Nephron progenitor cell (in vitro differentiated cells): ENCODE data around the gene PRSS58.

Source experiments
- DNase-seq: peaks from one replicate; pipeline ENCODE4 v3.0.0; 2021
- H3K27ac Mint-ChIP-seq: 2 replicates; pipeline ENCODE4 v1.8.0; 2021; ENCODE audit warnings: mild to moderate bottlenecking, moderate library complexity, mixed read lengths
- H3K27me3 Mint-ChIP-seq: 2 replicates; pipeline ENCODE4 v1.8.0; 2021; ENCODE audit warnings: mild to moderate bottlenecking, low read depth, mixed read lengths; ENCODE audit not compliant: poor library complexity
- H3K36me3 Mint-ChIP-seq: 2 replicates; pipeline ENCODE4 v1.8.0; 2021; ENCODE audit warnings: low read depth, mixed read lengths
- H3K4me1 Mint-ChIP-seq: 2 replicates; pipeline ENCODE4 v1.8.0; 2021; ENCODE audit warnings: mixed read lengths
- H3K4me3 Mint-ChIP-seq: 2 replicates; pipeline ENCODE4 v1.8.0; 2021; ENCODE audit warnings: mild to moderate bottlenecking, moderate library complexity, mixed read lengths
- H3K9me3 Mint-ChIP-seq: 2 replicates; pipeline ENCODE4 v1.8.0; 2021; ENCODE audit warnings: mild to moderate bottlenecking, moderate library complexity, mixed read lengths
- TF ChIP-seq, protein P1 (sequence below): fragments of 200-600 bp; sonication (generic); IDR thresholded peaks from 2 replicates; pipeline ENCODE4 v1.5.0; 2021; ENCODE audit warnings: antibody characterized with exemption

PRSS58 gene

DNA sequence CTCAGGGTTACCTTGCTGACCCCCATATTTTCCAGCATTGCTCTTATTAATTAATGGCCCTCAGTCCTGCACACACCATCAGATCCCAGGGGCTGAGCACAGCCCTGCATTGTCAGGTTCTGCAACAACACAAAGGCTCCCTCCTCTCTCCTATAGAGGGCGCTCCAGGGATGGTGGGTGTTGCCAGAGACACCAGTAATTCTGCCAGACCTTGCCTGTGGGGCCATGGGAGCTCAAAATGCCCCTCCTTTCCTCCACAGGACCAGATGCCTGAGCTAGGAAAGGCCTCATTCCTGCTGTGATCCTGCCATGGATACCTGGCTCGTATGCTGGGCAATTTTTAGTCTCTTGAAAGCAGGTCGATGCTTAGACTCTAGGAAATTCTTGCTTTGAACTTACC is 42.8 kb upstream of the PRSS58 start:
- Mint-ChIP-seq H3K9me3 (no peaks in the 10 kb centered on the region), H3K36me3 (no peaks in the 10 kb centered on the region), H3K4me1 (peaks cover 5% of the 10 kb centered on the region), H3K27ac (no peak overlapping the region), H3K4me3 (no peak overlapping the region), H3K27me3 (no peaks in the 10 kb centered on the region)
- DNase-seq, result peak; percentile 24
- TF ChIP-seq, protein P1, sequence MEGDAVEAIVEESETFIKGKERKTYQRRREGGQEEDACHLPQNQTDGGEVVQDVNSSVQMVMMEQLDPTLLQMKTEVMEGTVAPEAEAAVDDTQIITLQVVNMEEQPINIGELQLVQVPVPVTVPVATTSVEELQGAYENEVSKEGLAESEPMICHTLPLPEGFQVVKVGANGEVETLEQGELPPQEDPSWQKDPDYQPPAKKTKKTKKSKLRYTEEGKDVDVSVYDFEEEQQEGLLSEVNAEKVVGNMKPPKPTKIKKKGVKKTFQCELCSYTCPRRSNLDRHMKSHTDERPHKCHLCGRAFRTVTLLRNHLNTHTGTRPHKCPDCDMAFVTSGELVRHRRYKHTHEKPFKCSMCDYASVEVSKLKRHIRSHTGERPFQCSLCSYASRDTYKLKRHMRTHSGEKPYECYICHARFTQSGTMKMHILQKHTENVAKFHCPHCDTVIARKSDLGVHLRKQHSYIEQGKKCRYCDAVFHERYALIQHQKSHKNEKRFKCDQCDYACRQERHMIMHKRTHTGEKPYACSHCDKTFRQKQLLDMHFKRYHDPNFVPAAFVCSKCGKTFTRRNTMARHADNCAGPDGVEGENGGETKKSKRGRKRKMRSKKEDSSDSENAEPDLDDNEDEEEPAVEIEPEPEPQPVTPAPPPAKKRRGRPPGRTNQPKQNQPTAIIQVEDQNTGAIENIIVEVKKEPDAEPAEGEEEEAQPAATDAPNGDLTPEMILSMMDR, result peak; percentile 28

DNA sequence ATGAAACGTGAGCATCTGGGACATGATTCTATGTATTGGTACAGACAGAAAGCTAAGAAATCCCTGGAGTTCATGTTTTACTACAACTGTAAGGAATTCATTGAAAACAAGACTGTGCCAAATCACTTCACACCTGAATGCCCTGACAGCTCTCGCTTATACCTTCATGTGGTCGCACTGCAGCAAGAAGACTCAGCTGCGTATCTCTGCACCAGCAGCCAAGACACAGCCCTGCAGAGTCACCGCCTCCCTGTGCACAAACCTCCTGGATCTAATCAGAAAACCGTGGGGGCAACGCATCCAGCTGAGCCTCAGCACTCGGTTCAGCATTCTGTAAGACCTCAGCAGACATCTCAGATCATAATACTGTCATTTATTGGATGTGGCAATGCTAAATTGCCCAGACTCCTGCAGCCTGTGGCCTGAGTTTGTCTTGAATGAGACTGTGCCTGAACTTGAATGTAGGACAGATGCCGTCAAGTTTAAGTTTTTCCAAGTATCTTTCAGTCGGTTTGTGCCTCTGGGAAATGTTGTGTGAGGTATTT is 41.5 kb upstream of the PRSS58 start:
- H3K4me3 Mint-ChIP-seq, result no peak overlapping the region
- TF ChIP-seq, protein P1, result no peak
- no peak overlapping the region for H3K27ac Mint-ChIP-seq
- no peak for DNase-seq
- peaks cover 5% of the 10 kb centered on the region for H3K4me1 Mint-ChIP-seq
- no peaks in the 10 kb centered on the region for H3K9me3 Mint-ChIP-seq
- H3K27me3 Mint-ChIP-seq, result no peaks in the 10 kb centered on the region
- no peaks in the 10 kb centered on the region for H3K36me3 Mint-ChIP-seq

DNA sequence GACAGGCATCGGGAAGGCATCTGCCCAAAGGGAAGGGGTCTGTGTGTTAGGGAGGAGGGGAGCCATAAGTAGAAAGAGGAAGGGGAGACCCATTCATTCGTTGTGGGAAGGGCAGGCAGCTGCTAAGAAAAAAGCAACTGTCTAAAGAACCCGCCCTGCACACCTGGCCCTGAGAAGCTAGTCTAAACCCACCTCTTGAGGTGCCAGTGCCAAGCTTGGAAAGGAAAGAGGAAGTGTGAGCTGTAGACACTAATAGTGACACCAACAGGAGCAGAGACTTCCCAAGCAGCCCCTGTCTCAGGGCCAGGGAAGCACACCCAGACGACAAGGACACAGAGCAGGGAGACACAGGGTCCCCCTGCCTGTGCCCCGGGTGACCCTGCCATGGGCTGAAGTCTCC is 40.8 kb upstream of the PRSS58 start:
- Mint-ChIP-seq H3K4me1 (peaks cover 2% of the 10 kb centered on the region), H3K36me3 (no peaks in the 10 kb centered on the region), H3K4me3 (no peak overlapping the region), H3K9me3 (no peaks in the 10 kb centered on the region), H3K27ac (no peak overlapping the region), H3K27me3 (no peaks in the 10 kb centered on the region)
- TF ChIP-seq, protein P1, result no peak
- DNase-seq, result no peak

DNA sequence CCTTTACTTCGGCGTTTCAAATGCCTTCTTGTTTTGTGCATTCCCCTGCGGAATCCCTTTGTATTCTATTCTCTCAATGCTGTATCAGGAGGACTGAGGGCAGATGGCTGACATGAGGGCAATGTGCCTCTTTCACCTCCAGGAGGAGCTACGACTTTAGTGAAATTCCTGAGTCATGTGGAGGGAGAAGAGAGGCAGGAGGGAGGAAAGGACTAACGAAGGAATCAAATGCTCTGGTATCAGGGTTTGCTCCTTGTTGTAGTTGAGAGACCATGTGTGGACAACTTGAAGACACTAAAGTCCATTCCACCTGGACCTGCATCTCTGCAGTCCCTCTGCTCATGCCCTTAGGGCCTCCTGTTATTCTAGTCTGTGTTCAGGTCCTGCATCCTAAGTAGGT is 40.2 kb upstream of the PRSS58 start:
- Mint-ChIP-seq H3K27me3 (peaks cover under 1% of the 10 kb centered on the region), H3K4me3 (no peak overlapping the region), H3K36me3 (no peaks in the 10 kb centered on the region), H3K9me3 (no peaks in the 10 kb centered on the region), H3K27ac (no peak overlapping the region), H3K4me1 (no peaks in the 10 kb centered on the region)
- DNase-seq, result no peak
- TF ChIP-seq, protein P1, result peak; percentile 12

DNA sequence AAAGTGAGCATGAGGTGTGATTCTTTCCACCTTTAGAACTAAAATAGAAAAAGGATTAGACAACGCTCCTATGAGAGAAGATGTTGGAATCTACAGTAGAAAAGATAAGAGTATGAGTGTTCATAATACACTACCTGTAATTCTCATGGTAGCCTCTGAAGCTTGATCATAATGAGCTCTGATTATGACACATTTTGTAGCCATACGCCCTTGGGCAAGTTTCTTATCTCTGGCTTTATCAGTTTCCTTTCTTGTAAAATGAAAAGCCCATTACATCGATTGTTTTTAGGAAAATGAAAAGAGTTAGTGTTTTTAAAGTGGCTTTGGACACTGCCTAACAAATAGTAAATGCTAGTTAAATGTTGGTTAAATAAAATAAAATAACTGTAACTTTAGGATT is 22.4 kb upstream of the PRSS58 start:
- Mint-ChIP-seq H3K36me3 (no peaks in the 10 kb centered on the region), H3K27me3 (peaks cover 19% of the 10 kb centered on the region), H3K4me3 (no peak overlapping the region), H3K9me3 (peaks cover 25% of the 10 kb centered on the region), H3K4me1 (no peaks in the 10 kb centered on the region), H3K27ac (no peak overlapping the region)
- no peak for DNase-seq
- TF ChIP-seq, protein P1, result no peak

DNA sequence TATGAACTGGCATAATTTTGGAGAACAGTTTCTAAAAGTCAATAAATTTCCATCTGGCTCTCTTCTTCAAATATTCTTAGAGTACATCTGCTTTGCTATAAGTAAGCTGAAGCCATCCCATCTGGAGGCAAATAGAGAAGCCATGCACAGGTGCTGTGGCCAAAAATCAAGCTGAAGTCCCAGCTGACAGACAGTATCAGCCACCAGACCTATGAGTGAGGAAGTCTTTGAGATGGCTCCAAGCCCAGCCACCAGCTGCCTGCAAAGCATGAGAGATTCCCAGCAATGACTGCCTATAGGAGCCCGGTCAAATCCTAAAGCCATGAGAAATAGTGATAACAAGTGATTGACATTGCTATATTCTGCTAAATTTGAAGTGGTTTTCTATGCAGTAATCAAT is 21.7 kb upstream of the PRSS58 start:
- no peak overlapping the region for H3K4me3 Mint-ChIP-seq
- peaks cover 31% of the 10 kb centered on the region for H3K9me3 Mint-ChIP-seq
- DNase-seq, result no peak
- H3K4me1 Mint-ChIP-seq, result no peaks in the 10 kb centered on the region
- H3K27me3 Mint-ChIP-seq, result peaks cover 19% of the 10 kb centered on the region
- H3K27ac Mint-ChIP-seq, result no peak overlapping the region
- H3K36me3 Mint-ChIP-seq, result no peaks in the 10 kb centered on the region
- TF ChIP-seq, protein P1, result no peak
